ENCODE results near the gene KLHL18. TPM values are rescaled to one million over a fixed set of nuclear protein-coding genes. Genes with fewer than 3 reads are reported as not detected.
"Not testable (repeated sequence)": the region's sequence is repeated elsewhere in the genome, so short reads cannot be mapped to it uniquely, and the experiment has no call there.

KLHL18 gene
- total and polyA plus RNA-seq, 2 experiments from 2014 or later = 14.8 to 20.0 TPM

DNA sequence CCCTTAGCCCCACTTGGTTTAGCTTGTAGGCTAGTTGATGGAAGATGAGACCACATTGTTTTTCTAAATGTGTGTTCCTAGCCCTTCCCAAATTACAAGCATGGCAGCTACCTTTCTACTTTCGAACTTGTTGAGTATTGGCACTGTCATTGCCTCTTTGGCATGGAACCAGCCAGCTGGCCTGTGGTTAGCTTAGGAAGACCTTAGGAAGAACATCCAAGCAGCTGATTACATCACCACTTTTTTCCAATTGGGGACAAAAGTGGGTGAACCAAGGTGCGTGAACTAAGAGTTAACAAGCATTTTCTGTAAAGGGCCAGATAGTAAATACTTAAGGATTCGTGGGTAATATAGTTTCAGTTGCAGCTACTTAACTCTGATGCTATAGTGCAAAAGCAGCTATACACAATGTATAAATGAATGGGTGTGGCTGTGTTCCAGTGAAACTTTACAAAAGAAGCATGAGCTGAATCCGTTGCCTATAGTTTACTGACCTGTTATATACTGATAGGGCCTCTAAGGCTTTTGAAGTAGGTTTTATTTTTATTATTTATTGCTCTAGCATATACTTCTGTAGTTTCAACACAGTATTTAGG is 8.5 kb downstream of the KLHL18 start:
- TF ChIP-seq CTCF (IDR thresholded peaks at IDR 0.05; ENCODE audit: low read depth, low read length) = no peak
- Histone ChIP-seq H3K27ac (no peak overlapping the region), H3K9me3 (ENCODE audit: low read depth) (no peaks in the 10 kb centered on the region), H3K4me1 (ENCODE audit: low read depth) (no peaks in the 10 kb centered on the region), H3K36me3 (peaks cover 6% of the 10 kb centered on the region), H3K27me3 (no peaks in the 10 kb centered on the region), H3K4me3 (no peak overlapping the region)
- DNase-seq (ENCODE audit: low read depth in 1 of 2, low spot score in 1 of 2) = no peak

DNA sequence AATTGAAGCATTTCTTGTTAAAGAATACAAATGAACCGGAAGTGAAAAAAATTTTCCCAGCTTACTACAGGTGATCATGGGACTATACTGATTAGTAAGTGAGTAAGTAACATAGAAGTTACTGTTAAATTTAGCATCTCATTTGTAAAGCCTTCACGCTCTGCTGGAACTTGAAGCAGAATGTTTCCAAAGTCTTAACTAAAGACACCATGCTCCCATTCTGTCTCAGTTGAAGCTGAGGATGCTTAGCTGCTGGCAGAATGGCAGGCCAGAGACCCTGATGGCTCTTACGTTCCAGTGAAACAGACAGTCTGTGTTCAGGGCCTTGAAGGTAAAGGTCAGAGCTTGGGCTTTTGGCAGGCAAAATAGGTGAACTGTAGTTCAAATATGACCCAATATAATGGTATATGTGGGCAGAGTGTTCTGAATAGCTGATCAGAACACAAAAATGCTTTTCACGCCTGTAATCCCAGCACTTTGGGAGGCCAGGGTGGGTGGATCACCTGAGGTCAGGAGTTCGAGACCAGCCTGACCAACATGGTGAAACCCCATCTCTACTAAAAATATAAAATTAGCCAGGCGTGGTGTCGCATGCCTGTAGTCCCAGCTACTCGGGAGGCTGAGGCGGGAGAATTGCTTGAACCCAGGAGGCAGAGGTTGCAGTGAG is 9.1 kb downstream of the KLHL18 start:
- H3K4me3 ChIP-seq; H3K36me3 ChIP-seq; H3K27me3 ChIP-seq; H3K4me1 ChIP-seq (ENCODE audit: low read depth); H3K27ac ChIP-seq; H3K9me3 ChIP-seq (ENCODE audit: low read depth); DNase-seq (ENCODE audit: low read depth in 1 of 2, low spot score in 1 of 2): not testable (repeated sequence)

GRCh38 chr3:47293822-47294221 is 11.1 kb downstream of the KLHL18 start:
- no peak for DNase-seq (ENCODE audit: low read depth in 1 of 2, low spot score in 1 of 2)
- no peak for TF ChIP-seq CTCF (IDR thresholded peaks at IDR 0.05; ENCODE audit: low read depth, low read length)
- Histone ChIP-seq H3K9me3 (ENCODE audit: low read depth) (no peaks in the 10 kb centered on the region), H3K4me1 (ENCODE audit: low read depth) (no peaks in the 10 kb centered on the region), H3K4me3 (no peak overlapping the region), H3K27me3 (no peaks in the 10 kb centered on the region), H3K27ac (no peak overlapping the region), H3K36me3 (no peaks in the 10 kb centered on the region)

GRCh38 chr3:47294392-47294791 is 11.6 kb downstream of the KLHL18 start:
- no peaks in the 10 kb centered on the region for H3K27me3 ChIP-seq
- H3K4me1 ChIP-seq (ENCODE audit: low read depth) = no peaks in the 10 kb centered on the region
- no peak for DNase-seq (ENCODE audit: low read depth in 1 of 2, low spot score in 1 of 2)
- no peak overlapping the region for H3K27ac ChIP-seq
- no peaks in the 10 kb centered on the region for H3K9me3 ChIP-seq (ENCODE audit: low read depth)
- TF ChIP-seq CTCF (IDR thresholded peaks at IDR 0.05; ENCODE audit: low read depth, low read length) = no peak
- no peak overlapping the region for H3K4me3 ChIP-seq
- no peaks in the 10 kb centered on the region for H3K36me3 ChIP-seq

GRCh38 chr3:47295322-47295721 is 12.6 kb downstream of the KLHL18 start:
- H3K9me3 ChIP-seq (ENCODE audit: low read depth) = no peaks in the 10 kb centered on the region
- no peak overlapping the region for H3K27ac ChIP-seq
- DNase-seq (ENCODE audit: low read depth in 1 of 2, low spot score in 1 of 2) = no peak
- no peaks in the 10 kb centered on the region for H3K36me3 ChIP-seq
- H3K4me1 ChIP-seq (ENCODE audit: low read depth) = no peaks in the 10 kb centered on the region
- no peak overlapping the region for H3K4me3 ChIP-seq
- no peaks in the 10 kb centered on the region for H3K27me3 ChIP-seq
- TF ChIP-seq CTCF (IDR thresholded peaks at IDR 0.05; ENCODE audit: low read depth, low read length) = no peak

- no peak for DNase-seq (ENCODE audit: low read depth in 1 of 2, low spot score in 1 of 2)
- H3K27ac ChIP-seq = no peak overlapping the region
- no peaks in the 10 kb centered on the region for H3K4me1 ChIP-seq (ENCODE audit: low read depth)
- no peak for TF ChIP-seq CTCF (IDR thresholded peaks at IDR 0.05; ENCODE audit: low read depth, low read length)
- H3K9me3 ChIP-seq (ENCODE audit: low read depth) = no peaks in the 10 kb centered on the region
- no peaks in the 10 kb centered on the region for H3K27me3 ChIP-seq
- H3K4me3 ChIP-seq = no peak overlapping the region
- H3K36me3 ChIP-seq = no peaks in the 10 kb centered on the region
Observed at GRCh38 chr3:47295976-47296375, 13.2 kb downstream of the KLHL18 start.

Measured in cardiac muscle cell (in vitro differentiated cells and primary cell).